Measurements from ENCODE around the gene ACSF3. TPM values are rescaled to one million over a fixed set of nuclear protein-coding genes. Genes with fewer than 3 reads are reported as not detected.

The ACSF3 gene
- total RNA-seq, 1 experiment from 2014 or later: 39.2 TPM

DNA sequence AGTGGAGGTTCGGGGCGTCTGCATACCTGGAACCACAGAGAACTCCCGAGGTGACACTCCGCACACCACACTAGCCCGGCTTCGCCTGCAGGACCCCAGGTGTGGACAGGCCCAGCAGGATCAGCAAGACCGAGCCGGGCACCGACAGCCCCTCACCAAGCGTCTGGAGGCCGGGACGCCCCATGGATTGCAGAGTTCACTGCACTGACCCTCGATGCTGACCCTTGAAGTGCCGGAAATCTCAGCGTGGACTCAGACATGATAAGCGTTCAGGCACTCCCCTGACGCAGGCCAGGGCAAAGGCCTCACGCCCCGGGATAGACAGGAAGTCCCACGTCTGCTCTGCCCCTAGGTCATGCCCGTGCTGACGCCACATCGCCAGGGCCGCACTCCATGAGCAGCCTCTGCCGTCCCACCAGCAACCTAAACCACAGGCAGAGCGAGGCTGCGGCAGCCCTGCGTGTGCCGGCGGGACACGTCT is 26.0 kb downstream of the ACSF3 start:
- no TSS peak for BruUV-seq (replicated peaks)
- peaks cover 7% of the 10 kb centered on the region for H3K4me1 Mint-ChIP-seq (ENCODE audit: insufficient read depth, unreplicated experiment)
- DNase-seq (ENCODE audit: unreplicated experiment): no peak

DNA sequence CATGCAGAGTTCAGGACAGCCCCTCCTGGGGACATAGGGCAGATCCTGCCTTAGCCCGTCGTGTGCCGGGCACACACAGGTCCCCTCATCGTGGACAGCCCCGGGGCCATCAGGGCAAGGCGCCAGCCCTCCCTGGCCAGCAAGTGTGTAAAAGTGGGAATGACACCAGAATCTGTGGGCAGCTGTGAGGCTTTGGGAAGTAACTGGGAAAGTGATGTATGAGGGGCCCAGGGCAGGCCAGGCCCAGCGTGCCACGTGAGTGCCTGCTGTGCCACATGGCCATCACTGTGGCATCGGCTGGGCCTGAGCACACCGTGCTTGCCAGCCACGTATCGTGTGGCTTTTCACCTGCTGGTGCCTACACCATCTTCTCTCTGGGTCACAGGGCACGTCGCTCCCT is 26.6 kb downstream of the ACSF3 start:
- BruUV-seq (replicated peaks): no TSS peak
- Mint-ChIP-seq H3K4me3 (ENCODE audit: unreplicated experiment) (no peak overlapping the region), H3K36me3 (ENCODE audit: insufficient read depth, unreplicated experiment) (peaks cover 23% of the 10 kb centered on the region), H3K27ac (ENCODE audit: low read depth, unreplicated experiment) (no peak overlapping the region), H3K9me3 (ENCODE audit: unreplicated experiment) (no peaks in the 10 kb centered on the region), H3K4me1 (ENCODE audit: insufficient read depth, unreplicated experiment) (peaks cover under 1% of the 10 kb centered on the region), H3K27me3 (ENCODE audit: insufficient read depth, unreplicated experiment) (no peaks in the 10 kb centered on the region)
- intact Hi-C loops (cut with micrococcal nuclease): no loop called here
- TF ChIP-seq, protein P1, sequence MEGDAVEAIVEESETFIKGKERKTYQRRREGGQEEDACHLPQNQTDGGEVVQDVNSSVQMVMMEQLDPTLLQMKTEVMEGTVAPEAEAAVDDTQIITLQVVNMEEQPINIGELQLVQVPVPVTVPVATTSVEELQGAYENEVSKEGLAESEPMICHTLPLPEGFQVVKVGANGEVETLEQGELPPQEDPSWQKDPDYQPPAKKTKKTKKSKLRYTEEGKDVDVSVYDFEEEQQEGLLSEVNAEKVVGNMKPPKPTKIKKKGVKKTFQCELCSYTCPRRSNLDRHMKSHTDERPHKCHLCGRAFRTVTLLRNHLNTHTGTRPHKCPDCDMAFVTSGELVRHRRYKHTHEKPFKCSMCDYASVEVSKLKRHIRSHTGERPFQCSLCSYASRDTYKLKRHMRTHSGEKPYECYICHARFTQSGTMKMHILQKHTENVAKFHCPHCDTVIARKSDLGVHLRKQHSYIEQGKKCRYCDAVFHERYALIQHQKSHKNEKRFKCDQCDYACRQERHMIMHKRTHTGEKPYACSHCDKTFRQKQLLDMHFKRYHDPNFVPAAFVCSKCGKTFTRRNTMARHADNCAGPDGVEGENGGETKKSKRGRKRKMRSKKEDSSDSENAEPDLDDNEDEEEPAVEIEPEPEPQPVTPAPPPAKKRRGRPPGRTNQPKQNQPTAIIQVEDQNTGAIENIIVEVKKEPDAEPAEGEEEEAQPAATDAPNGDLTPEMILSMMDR (IDR thresholded peaks at IDR 0.05; ENCODE audit: unreplicated experiment): no peak
- DNase-seq (ENCODE audit: unreplicated experiment): no peak
- ChIA-PET CTCF (no interaction called here), POLR2A (no interaction called here)

More for the DNA sequence above, 26.0 kb downstream of the ACSF3 start:
- peaks cover 28% of the 10 kb centered on the region for H3K36me3 Mint-ChIP-seq (ENCODE audit: insufficient read depth, unreplicated experiment)
- H3K27me3 Mint-ChIP-seq (ENCODE audit: insufficient read depth, unreplicated experiment): no peaks in the 10 kb centered on the region
- H3K4me3 Mint-ChIP-seq (ENCODE audit: unreplicated experiment): no peak overlapping the region
- intact Hi-C loops (cut with micrococcal nuclease): no loop called here
- no peaks in the 10 kb centered on the region for H3K9me3 Mint-ChIP-seq (ENCODE audit: unreplicated experiment)
- TF ChIP-seq, protein P1 (IDR thresholded peaks at IDR 0.05; ENCODE audit: unreplicated experiment): no peak
- no peak overlapping the region for H3K27ac Mint-ChIP-seq (ENCODE audit: low read depth, unreplicated experiment)
- ChIA-PET POLR2A (no interaction called here), CTCF (no interaction called here)

DNA sequence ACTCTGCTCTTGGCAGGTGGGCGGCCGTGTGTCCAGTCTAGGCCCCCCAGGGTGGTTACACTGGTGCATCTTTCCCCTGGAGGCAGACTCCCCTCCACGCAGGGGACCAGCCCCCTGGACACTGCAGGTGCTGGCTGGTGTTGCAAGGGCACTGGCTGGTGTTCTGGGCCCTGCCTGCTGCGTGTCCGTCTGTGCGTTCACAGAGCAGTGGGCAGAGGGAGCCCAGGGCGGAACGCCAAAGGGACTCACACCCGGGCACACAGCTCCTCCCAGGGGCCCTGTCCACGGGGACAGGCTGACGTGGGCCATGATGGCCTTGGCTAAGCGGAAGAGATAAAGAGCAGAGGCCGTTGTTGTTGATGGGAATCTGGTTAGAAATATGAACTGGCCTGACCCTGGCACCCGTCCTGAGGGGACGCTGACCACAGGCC is 27.3 kb downstream of the ACSF3 start:
- no TSS peak for BruUV-seq (replicated peaks)
- Mint-ChIP-seq H3K27ac (ENCODE audit: low read depth, unreplicated experiment) (no peak overlapping the region), H3K27me3 (ENCODE audit: insufficient read depth, unreplicated experiment) (no peaks in the 10 kb centered on the region), H3K4me3 (ENCODE audit: unreplicated experiment) (no peak overlapping the region), H3K36me3 (ENCODE audit: insufficient read depth, unreplicated experiment) (peaks cover 16% of the 10 kb centered on the region), H3K4me1 (ENCODE audit: insufficient read depth, unreplicated experiment) (no peaks in the 10 kb centered on the region), H3K9me3 (ENCODE audit: unreplicated experiment) (no peaks in the 10 kb centered on the region)
- intact Hi-C loops (cut with micrococcal nuclease): no loop called here
- no peak for DNase-seq (ENCODE audit: unreplicated experiment)
- ChIA-PET POLR2A (no interaction called here), CTCF (no interaction called here)
- TF ChIP-seq, protein P1 (IDR thresholded peaks at IDR 0.05; ENCODE audit: unreplicated experiment): no peak

DNA sequence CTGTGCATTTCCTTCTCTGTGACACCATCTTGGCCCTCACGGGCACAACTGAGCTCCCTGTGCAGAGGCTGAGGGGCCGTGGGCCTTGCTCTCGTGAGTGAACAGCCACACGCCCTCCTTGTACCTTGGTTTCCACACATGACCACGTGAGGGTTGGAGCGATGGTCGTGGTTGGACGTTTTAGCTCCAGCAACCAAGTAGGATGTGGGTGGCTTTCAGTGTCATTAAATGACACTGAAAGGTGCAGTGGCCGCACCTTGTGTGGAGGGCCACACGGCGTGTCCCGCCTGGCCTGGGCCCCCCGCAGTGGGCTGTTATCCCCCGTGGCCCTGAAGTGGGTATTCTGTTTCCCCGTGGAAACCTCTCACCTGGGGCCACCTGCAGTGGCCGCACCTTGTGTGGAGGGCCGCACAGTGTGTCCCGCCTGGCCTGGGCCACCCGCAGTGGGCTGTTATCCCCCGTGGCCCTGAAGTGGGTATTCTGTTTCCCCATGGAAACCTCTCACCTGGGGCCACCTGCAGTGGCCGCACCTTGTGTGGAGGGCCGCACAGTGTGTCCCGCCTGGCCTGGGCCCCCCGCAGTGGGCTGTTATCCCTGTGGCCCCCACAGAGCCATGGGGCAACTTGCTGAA is 28.2 kb downstream of the ACSF3 start:
- intact Hi-C loops (cut with micrococcal nuclease): no loop called here
- TF ChIP-seq, protein P1 (IDR thresholded peaks at IDR 0.05; ENCODE audit: unreplicated experiment): no peak
- POLR2A ChIA-PET: interaction anchor here (1.2 kb wide), 1 partner anchor 328 kb away, joined by 3 read pairs; no protein-coding TSS in a partner anchor
- Mint-ChIP-seq H3K4me3 (ENCODE audit: unreplicated experiment) (no peak overlapping the region), H3K27me3 (ENCODE audit: insufficient read depth, unreplicated experiment) (no peaks in the 10 kb centered on the region), H3K4me1 (ENCODE audit: insufficient read depth, unreplicated experiment) (no peaks in the 10 kb centered on the region), H3K36me3 (ENCODE audit: insufficient read depth, unreplicated experiment) (peaks cover 16% of the 10 kb centered on the region), H3K9me3 (ENCODE audit: unreplicated experiment) (no peaks in the 10 kb centered on the region), H3K27ac (ENCODE audit: low read depth, unreplicated experiment) (no peak overlapping the region)
- CTCF ChIA-PET: no interaction called here
- DNase-seq (ENCODE audit: unreplicated experiment): no peak
- BruUV-seq (replicated peaks): no TSS peak

Measured in MCF 10A (cell line).